Raji (cell line): ENCODE results near the gene HNRNPLL.

ENCODE experiments used
- POLR2A ChIP-seq: IDR thresholded peaks from 2 replicates; pipeline ENCODE4 v1.6.1; 2011; ENCODE audit warnings: low read depth, low read length, control low read depth; ENCODE audit not compliant: insufficient read depth

HNRNPLL gene

DNA sequence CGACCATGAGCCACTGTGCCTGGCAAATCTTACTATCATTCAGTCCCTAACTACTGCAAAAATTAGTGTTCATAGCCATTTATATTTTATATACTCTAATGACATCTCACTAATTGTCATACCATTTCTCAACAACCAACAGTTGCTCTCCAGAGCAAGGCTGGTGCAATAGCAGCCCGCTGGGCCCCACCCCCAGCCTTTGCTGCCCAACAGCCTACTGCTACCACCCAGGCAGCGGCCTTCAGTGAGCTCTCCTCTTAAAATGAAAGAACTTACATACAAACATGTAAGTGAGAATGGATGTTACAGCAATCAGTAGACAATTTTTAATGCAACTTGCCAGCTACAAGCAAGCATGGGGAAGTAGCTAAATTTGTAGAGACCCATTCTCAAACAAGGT, 90.5 kb downstream of the HNRNPLL start:
- TF ChIP-seq POLR2A: no peak
